Measurements from ENCODE around the gene B3GAT1. TPM values are rescaled to one million over a fixed set of nuclear protein-coding genes. Genes with fewer than 3 reads are reported as not detected.

The B3GAT1 gene
- total and polyA plus RNA-seq, 12 donors = 0.09 to 10.3 (median 2.1) TPM; not detected in 1

DNA sequence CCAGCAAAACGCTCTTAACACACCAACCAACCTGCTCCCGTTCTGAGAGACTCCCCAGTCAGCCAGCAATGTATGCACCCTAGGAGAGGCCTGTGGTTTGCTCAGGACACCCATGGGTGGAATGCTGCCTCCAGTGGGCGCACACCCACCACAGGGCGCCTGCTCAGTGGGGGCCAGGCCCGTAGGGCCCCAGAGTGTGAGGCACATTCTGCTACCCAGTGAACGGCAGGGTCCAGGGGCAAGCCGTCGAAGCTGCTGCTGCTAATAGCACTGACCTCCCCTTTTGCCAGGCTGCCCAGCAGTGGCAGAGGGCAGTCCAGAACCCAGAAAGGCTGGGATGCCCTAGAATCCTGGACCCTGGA is 12.8 kb downstream of the B3GAT1 start:
- intact Hi-C loops (cut with DNase I) = no loop called here
- no peaks in the 10 kb centered on the region for H3K4me1 ChIP-seq (replicated peaks in 1 of 2)
- H3K4me3 ChIP-seq = no peak overlapping the region
- DNase-seq = no peak
- H3K36me3 ChIP-seq (replicated peaks in 1 of 2) = no peaks in the 10 kb centered on the region
- H3K27me3 ChIP-seq = no peaks in the 10 kb centered on the region
- no peak for TF ChIP-seq POLR2A (IDR thresholded peaks at IDR 0.05)
- TF ChIP-seq, protein P1, sequence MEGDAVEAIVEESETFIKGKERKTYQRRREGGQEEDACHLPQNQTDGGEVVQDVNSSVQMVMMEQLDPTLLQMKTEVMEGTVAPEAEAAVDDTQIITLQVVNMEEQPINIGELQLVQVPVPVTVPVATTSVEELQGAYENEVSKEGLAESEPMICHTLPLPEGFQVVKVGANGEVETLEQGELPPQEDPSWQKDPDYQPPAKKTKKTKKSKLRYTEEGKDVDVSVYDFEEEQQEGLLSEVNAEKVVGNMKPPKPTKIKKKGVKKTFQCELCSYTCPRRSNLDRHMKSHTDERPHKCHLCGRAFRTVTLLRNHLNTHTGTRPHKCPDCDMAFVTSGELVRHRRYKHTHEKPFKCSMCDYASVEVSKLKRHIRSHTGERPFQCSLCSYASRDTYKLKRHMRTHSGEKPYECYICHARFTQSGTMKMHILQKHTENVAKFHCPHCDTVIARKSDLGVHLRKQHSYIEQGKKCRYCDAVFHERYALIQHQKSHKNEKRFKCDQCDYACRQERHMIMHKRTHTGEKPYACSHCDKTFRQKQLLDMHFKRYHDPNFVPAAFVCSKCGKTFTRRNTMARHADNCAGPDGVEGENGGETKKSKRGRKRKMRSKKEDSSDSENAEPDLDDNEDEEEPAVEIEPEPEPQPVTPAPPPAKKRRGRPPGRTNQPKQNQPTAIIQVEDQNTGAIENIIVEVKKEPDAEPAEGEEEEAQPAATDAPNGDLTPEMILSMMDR (IDR thresholded peaks at IDR 0.05) = no peak
- WGBS, 4 donors = 73 to 81% (median 79%) methylated on average over 2 to 8 of the region's 8 CpGs
- H3K9me3 ChIP-seq (replicated peaks in 1 of 3) = no peaks in the 10 kb centered on the region
- H3K27ac ChIP-seq = no peak overlapping the region

DNA sequence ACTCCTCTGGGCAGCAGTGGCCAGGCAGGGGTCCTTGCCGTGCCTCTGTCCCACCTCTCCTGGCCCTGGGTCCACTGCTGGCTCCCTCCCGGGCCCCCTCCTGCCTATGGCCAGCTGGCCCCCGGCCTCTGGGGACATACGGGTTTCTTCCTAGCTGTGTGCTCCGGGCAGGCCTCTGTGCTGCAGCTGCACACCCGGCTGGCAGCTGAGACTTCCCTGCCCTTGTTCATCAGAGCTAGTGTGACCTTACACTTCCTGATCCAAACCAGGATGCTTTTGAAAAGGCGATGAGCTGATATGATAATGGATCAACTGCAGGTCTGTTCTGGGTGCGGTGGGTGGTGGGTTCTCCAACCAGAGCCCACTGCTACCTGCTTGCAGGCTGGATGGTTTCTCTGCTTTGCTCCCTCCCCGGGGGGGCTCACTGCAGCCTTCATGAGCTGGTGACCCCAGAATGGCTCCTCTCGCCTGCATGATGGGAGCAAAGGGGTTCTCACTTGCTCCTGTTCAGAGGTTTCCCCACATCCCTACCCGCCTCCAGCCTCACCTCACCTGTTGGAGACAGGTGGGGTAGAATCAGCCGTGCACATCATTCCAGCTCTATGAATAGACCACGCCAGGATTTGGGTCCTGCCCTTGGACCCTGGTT is 13.3 kb downstream of the B3GAT1 start:
- H3K27me3 ChIP-seq = no peaks in the 10 kb centered on the region
- H3K4me1 ChIP-seq (replicated peaks in 1 of 2) = no peaks in the 10 kb centered on the region
- no peaks in the 10 kb centered on the region for H3K9me3 ChIP-seq (replicated peaks in 1 of 3)
- no peak overlapping the region for H3K27ac ChIP-seq
- intact Hi-C loops (cut with DNase I) = no loop called here
- no peak for TF ChIP-seq POLR2A (IDR thresholded peaks at IDR 0.05)
- TF ChIP-seq, protein P1 (IDR thresholded peaks at IDR 0.05) = no peak
- no peak overlapping the region for H3K4me3 ChIP-seq
- DNase-seq = no peak
- H3K36me3 ChIP-seq (replicated peaks in 1 of 2) = no peaks in the 10 kb centered on the region
- WGBS, 4 donors = 58 to 78% (median 61%) methylated on average over 8 to 13 of the region's 13 CpGs

- 75 to 85% (median 79%) methylated on average over 4 to 11 of the region's 11 CpGs for WGBS, 4 donors
- Histone ChIP-seq H3K9me3 (replicated peaks in 1 of 3) (no peaks in the 10 kb centered on the region), H3K27me3 (no peaks in the 10 kb centered on the region), H3K36me3 (replicated peaks in 1 of 2) (no peaks in the 10 kb centered on the region), H3K27ac (no peak overlapping the region), H3K4me1 (replicated peaks in 1 of 2) (no peaks in the 10 kb centered on the region), H3K4me3 (no peak overlapping the region)
- intact Hi-C loops (cut with DNase I) = no loop called here
- TF ChIP-seq, protein P1 (IDR thresholded peaks at IDR 0.05) = no peak
- TF ChIP-seq POLR2A (IDR thresholded peaks at IDR 0.05) = no peak
- no peak for DNase-seq
Observed at GRCh38 chr11:134398079-134398444, 14.0 kb downstream of the B3GAT1 start.

GRCh38 chr11:134397304-134398078 is 14.6 kb downstream of the B3GAT1 start:
- intact Hi-C loops (cut with DNase I) = no loop called here
- Histone ChIP-seq H3K27me3 (no peaks in the 10 kb centered on the region), H3K4me1 (replicated peaks in 1 of 2) (no peaks in the 10 kb centered on the region), H3K4me3 (no peak overlapping the region), H3K9me3 (replicated peaks in 1 of 3) (no peaks in the 10 kb centered on the region), H3K27ac (no peak overlapping the region), H3K36me3 (replicated peaks in 1 of 2) (no peaks in the 10 kb centered on the region)
- WGBS, 4 donors = 83 to 85% (median 84%) methylated on average over 11 to 18 of the region's 18 CpGs
- TF ChIP-seq, protein P1 (IDR thresholded peaks at IDR 0.05) = no peak
- no peak for TF ChIP-seq POLR2A (IDR thresholded peaks at IDR 0.05)
- DNase-seq = no peak

All from adrenal gland (tissue), 12 donors.